Endothelial cell of umbilical vein (primary cell): ENCODE measurements around the gene GNL2. TPM values are rescaled to one million over a fixed set of nuclear protein-coding genes. Genes with fewer than 3 reads are reported as not detected.

ENCODE experiments used
- BruUV-seq: library from RNA; stranded (reverse); fragments of 400-500 nt; replicated peaks from 2 replicates; lab custom pipeline; 2021; lab: Mats Ljungman, UMichigan
- CTCF ChIA-PET: fragments of 300-600, 350-600 bp; sonication (Branson Sonifier 250); formaldehyde crosslinking; loops from one replicate; lab custom pipeline; 2021; ENCODE audit warnings: antibody characterized with exemption, inconsistent platforms; lab: Charles Lee
- POLR2A ChIA-PET: fragments of 300-600, 350-600 bp; sonication (Branson Sonifier 250); formaldehyde crosslinking; loops from one replicate; lab custom pipeline; 2021; ENCODE audit warnings: antibody characterized with exemption, inconsistent platforms; lab: Charles Lee
- DNase-seq: peaks from one replicate; pipeline ENCODE4 v3.0.0-alpha.2; 2011; ENCODE audit warnings: low read depth, low spot score
- FAIRE-seq: peaks from 2 replicates; lab custom pipeline; 2011; peaks lifted over from hg19 to GRCh38; lab: Jason Lieb, UNC
- H2AFZ ChIP-seq: 2 replicates; pipeline ENCODE4 v1.6.0; 2012; ENCODE audit warnings: low read depth, low read length, control low read depth, inconsistent platforms
- H3K27ac ChIP-seq: 2 replicates; pipeline ENCODE4 v1.5.1; 2011; ENCODE audit warnings: low read depth, mild to moderate bottlenecking, control low read depth, low read length, moderate library complexity; ENCODE audit not compliant: insufficient read depth
- H3K27me3 ChIP-seq, 2 experiments: 2 replicates each; pipeline versions ENCODE4 v1.6.0 to v1.6.1; 2011; ENCODE audit warnings: low read length in 2 of 2, mixed read lengths in 1 of 2; ENCODE audit not compliant: control insufficient read depth in 2 of 2, insufficient read depth in 2 of 2
- H3K36me3 ChIP-seq, 2 experiments: 2 replicates in 1 of 2; 3 replicates in 1 of 2; pipeline ENCODE4 v1.5.1; 2011; ENCODE audit warnings: low read length in 2 of 2, mild to moderate bottlenecking in 1 of 2, moderate library complexity in 1 of 2; ENCODE audit not compliant: control insufficient read depth in 2 of 2, insufficient read depth in 2 of 2; ENCODE audit errors: extremely low read depth in 1 of 2
- H3K4me1 ChIP-seq: 3 replicates; pipeline ENCODE4 v1.5.1; 2011; ENCODE audit warnings: mild to moderate bottlenecking, low read length; ENCODE audit not compliant: control insufficient read depth, insufficient read depth; ENCODE audit errors: extremely low read depth
- H3K4me2 ChIP-seq: 2 replicates; pipeline ENCODE4 v1.6.1; 2011; ENCODE audit warnings: low read length, control low read depth, mixed read lengths; ENCODE audit not compliant: insufficient read depth
- H3K4me3 ChIP-seq, 3 experiments: fragments of 200-600 bp in 1 of 3; sonication (generic), shearing (Covaris generic) in 1 of 3; replicated peaks in 1 of 3; 2 replicates each; pipeline ENCODE4 v1.5.1; 2011 to 2016; ENCODE audit warnings: control low read depth in 3 of 3, low read length in 3 of 3, mild to moderate bottlenecking in 2 of 3, inconsistent platforms in 1 of 3, low read depth in 1 of 3, moderate library complexity in 1 of 3; ENCODE audit not compliant: insufficient read depth in 1 of 3
- H3K79me2 ChIP-seq: 2 replicates; pipeline ENCODE4 v1.6.0; 2012; ENCODE audit warnings: low read length, inconsistent platforms; ENCODE audit not compliant: control insufficient read depth, insufficient read depth
- H3K9ac ChIP-seq: replicated peaks from 2 replicates; pipeline ENCODE3; 2011; ENCODE audit warnings: low read length, control low read depth; ENCODE audit not compliant: insufficient read depth; ENCODE audit errors: extremely low read depth
- H3K9me1 ChIP-seq: replicated peaks from 3 replicates; pipeline ENCODE4 v1.6.0; 2011; ENCODE audit warnings: mild to moderate bottlenecking, low read length; ENCODE audit not compliant: control insufficient read depth, insufficient read depth; ENCODE audit errors: extremely low read depth
- H3K9me3 ChIP-seq: replicated peaks from 2 replicates; pipeline ENCODE4 v1.5.1; 2012; ENCODE audit warnings: low read length, inconsistent platforms; ENCODE audit not compliant: control insufficient read depth, insufficient read depth
- H4K20me1 ChIP-seq: replicated peaks from 2 replicates; pipeline ENCODE3; 2011; ENCODE audit warnings: mild to moderate bottlenecking, low read length; ENCODE audit not compliant: control insufficient read depth, insufficient read depth; ENCODE audit errors: extremely low read depth
- EZH2 ChIP-seq: IDR thresholded peaks from 2 replicates; pipeline ENCODE4 v1.6.1; 2012; ENCODE audit warnings: borderline replicate concordance, low read depth, mild to moderate bottlenecking, moderate library complexity, low read length, inconsistent platforms; ENCODE audit not compliant: severe bottlenecking
- FOS ChIP-seq: IDR thresholded peaks from 2 replicates; pipeline ENCODE4 v1.6.1; 2011; ENCODE audit warnings: mild to moderate bottlenecking, low read length, moderate library complexity, borderline replicate concordance; ENCODE audit not compliant: insufficient read depth
- GATA2 ChIP-seq: IDR thresholded peaks from 2 replicates; pipeline ENCODE4 v1.7.0; 2011; ENCODE audit warnings: low read depth, mild to moderate bottlenecking, moderate library complexity, mixed read lengths, low read length; ENCODE audit not compliant: insufficient read length, insufficient read depth
- JUN ChIP-seq: IDR thresholded peaks from 2 replicates; pipeline ENCODE4 v1.6.1; 2011; ENCODE audit warnings: borderline replicate concordance, low read depth; ENCODE audit not compliant: insufficient read length, insufficient read depth
- MYC ChIP-seq: IDR thresholded peaks from one replicate; pipeline ENCODE4 v1.6.1; 2011; ENCODE audit warnings: mild to moderate bottlenecking, low read depth, low read length
- POLR2A ChIP-seq: IDR thresholded peaks from 2 replicates; pipeline ENCODE4 v1.6.1; 2012; ENCODE audit warnings: low read depth, mild to moderate bottlenecking, control low read depth, low read length
- POLR2AphosphoS5 ChIP-seq: IDR thresholded peaks from 2 replicates; pipeline ENCODE4 v1.6.1; 2012; ENCODE audit warnings: low read depth, mild to moderate bottlenecking, control low read depth, low read length, moderate library complexity; ENCODE audit not compliant: insufficient read depth
- dilution Hi-C: fragments of 300-500 bp; cut with MboI; formaldehyde crosslinking; loops from one replicate; pipeline ENCODE4 v1.15.0; 2019; ENCODE audit warnings: low sequenced_read_pairs; ENCODE audit not compliant: extremely low pct_ligation_motif_present
- intact Hi-C: fragments of 100-400 bp; cut with micrococcal nuclease; formaldehyde crosslinking; loops from one replicate; pipeline ENCODE4 v1.10.0; 2022
- polyA plus RNA-seq, 4 experiments: library from polyadenylated mRNA; depleted of rRNA in 3 of 4; stranded (reverse) in 3 of 4; unstranded in 1 of 4; fragments of >200 nt; gene quantifications; 2 replicates each; pipeline versions ENCODE4 v1.2.1 to v1.2.3, GENCODE V29; 2011 to 2012; ENCODE audit warnings: missing spikeins in 1 of 4
- total RNA-seq: library from RNA; stranded (reverse); gene quantifications from 2 replicates; pipeline ENCODE4 v1.2.3, GENCODE V29; 2021
- TF ChIP-seq, protein P1 (sequence below), 2 donors: IDR thresholded peaks; 1 replicate in 1 of 2; 2 replicates in 1 of 2; pipeline ENCODE4 v1.5.1; 2011; ENCODE audit warnings: low read length in 2 of 2, mild to moderate bottlenecking in 2 of 2, moderate library complexity in 2 of 2, control low read depth in 1 of 2, inconsistent platforms in 1 of 2, low read depth in 1 of 2; ENCODE audit not compliant: insufficient read depth in 1 of 2; ENCODE audit errors: extremely low read depth in 1 of 2
- TF ChIP-seq, protein P2 (sequence below): IDR thresholded peaks from 2 replicates; pipeline ENCODE4 v1.6.1; 2011; ENCODE audit not compliant: insufficient read depth, insufficient read length

The GNL2 gene
- total and polyA plus RNA-seq, 2 donors (not counting 3 experiments of a cell fraction or from before 2014, with no cell fraction given), result 18.0 to 55.5 TPM

DNA sequence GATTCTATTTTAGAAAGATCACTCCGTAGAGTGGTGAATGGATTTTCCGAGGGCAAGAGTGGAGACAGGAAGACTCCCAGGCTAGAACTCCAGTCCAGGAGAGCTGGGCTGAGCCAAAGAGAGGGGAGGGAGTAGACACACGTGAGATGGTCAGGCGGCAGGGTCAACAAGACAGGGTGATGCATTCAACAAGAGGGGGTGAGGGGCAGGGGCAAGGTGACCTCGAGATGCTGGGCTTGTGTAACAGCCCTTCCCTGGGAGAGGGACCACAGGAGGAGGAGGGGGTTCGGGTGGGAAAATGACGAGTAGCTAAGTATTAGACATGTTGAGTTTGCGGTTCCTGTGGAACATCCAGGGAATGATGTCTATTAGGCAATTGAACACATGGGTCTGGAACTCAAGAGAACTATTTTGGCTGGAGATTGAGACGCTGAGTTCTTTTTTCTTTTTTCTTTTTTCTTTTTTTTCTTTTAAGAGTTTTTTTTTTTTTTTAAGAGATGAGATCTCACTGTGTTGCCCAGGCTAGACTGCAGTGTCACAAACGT lies 25.7 kb upstream of the GNL2 start:
- POLR2A ChIA-PET, result interaction anchor here (0.7 kb wide), 1 partner anchor 197 kb away, joined by 4 read pairs; no protein-coding TSS in a partner anchor
- CTCF ChIA-PET, result interaction anchor here (2.0 to 5.0 kb wide), 2 partner anchors 11 to 19 kb away, joined by 6 to 20 read pairs; no protein-coding TSS in a partner anchor

More for the DNA sequence above, 25.7 kb upstream of the GNL2 start:
- Histone ChIP-seq H3K4me3 (no peak overlapping the region), H3K27ac (no peak overlapping the region), H3K27me3 (peaks cover 0 to 4% of the 10 kb centered on the region in 2 experiments), H3K9me3 (no peaks in the 10 kb centered on the region), H4K20me1 (no peaks in the 10 kb centered on the region), H3K9ac (no peak overlapping the region), H2AFZ (no peak overlapping the region), H3K79me2 (no peaks in the 10 kb centered on the region), H3K36me3 (no peaks in the 10 kb centered on the region), H3K4me1 (no peaks in the 10 kb centered on the region), H3K4me2 (no peak overlapping the region), H3K9me1 (no peaks in the 10 kb centered on the region)
- DNase-seq, result no peak
- TF ChIP-seq POLR2AphosphoS5, result no peak
- no peak for TF ChIP-seq POLR2A
- TF ChIP-seq JUN, result no peak
- no peak for TF ChIP-seq MYC
- TF ChIP-seq, protein P1, sequence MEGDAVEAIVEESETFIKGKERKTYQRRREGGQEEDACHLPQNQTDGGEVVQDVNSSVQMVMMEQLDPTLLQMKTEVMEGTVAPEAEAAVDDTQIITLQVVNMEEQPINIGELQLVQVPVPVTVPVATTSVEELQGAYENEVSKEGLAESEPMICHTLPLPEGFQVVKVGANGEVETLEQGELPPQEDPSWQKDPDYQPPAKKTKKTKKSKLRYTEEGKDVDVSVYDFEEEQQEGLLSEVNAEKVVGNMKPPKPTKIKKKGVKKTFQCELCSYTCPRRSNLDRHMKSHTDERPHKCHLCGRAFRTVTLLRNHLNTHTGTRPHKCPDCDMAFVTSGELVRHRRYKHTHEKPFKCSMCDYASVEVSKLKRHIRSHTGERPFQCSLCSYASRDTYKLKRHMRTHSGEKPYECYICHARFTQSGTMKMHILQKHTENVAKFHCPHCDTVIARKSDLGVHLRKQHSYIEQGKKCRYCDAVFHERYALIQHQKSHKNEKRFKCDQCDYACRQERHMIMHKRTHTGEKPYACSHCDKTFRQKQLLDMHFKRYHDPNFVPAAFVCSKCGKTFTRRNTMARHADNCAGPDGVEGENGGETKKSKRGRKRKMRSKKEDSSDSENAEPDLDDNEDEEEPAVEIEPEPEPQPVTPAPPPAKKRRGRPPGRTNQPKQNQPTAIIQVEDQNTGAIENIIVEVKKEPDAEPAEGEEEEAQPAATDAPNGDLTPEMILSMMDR (IDR thresholded peaks at IDR 0.05; ENCODE audit: extremely low read depth in 1 of 2, insufficient read depth in 1 of 2, low read depth in 1 of 2, low read length in 2 of 2), result no peak
- no peak for TF ChIP-seq FOS
- TF ChIP-seq, protein P2, sequence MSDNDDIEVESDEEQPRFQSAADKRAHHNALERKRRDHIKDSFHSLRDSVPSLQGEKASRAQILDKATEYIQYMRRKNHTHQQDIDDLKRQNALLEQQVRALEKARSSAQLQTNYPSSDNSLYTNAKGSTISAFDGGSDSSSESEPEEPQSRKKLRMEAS, result no peak
- TF ChIP-seq GATA2, result no peak
- TF ChIP-seq EZH2, result no peak
- intact Hi-C loops, result no loop called here
- BruUV-seq, result no TSS peak
- dilution Hi-C loops, result no loop called here
- FAIRE-seq, result no peak
